Kasumi-1 (cell line): ENCODE measurements around the gene ITGB2.
A peak's percentile ranks its signal among the peaks of the same experiment; 100 is the strongest.

Experiments used
- DNase-seq, 2 experiments: peaks; one replicate each; lab custom pipeline; 2025; lab: John Stamatoyannopoulos, UW

Gene ITGB2

DNA sequence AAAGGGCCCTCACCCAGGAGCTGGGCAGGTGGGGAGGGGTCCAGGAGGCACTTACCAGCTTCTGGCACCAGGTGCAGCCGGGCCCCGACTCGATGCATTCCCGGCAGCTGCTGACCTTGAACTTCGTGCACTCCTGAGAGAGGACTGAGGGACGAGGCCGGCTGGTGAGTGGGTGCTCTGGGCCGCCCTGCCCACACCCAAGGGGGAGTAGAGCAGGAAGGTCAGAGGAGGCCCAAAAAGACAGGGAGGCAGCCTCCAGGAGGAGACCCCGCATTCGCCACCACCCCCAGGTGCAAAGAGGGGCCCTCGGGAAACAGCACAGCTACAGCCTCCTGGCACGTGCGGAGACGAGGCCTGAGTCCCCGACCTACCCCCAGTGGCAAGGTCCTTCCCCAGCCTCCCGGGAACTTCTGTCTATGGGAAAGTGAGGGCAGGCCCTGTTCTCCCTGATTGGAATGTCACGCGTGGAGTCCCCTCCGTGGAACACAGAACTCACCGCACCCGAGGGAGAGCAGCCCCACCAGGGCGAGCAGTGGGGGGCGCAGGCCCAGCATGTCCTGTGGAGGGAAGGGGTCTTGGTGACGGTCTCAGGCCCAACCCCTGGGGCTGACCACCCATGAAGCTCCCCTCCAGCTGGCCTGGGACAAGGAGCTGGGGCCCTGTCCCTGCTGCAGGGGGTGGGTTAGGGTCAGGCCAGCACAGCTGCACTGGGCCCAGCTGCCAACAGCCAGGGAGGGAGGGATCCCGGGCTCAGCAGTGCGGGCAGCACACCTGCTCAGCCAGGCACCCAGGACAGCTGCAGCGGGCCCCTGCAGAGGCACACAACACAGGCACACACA is 10.3 kb downstream of the ITGB2 start:
- DNase-seq, result no peak

DNA sequence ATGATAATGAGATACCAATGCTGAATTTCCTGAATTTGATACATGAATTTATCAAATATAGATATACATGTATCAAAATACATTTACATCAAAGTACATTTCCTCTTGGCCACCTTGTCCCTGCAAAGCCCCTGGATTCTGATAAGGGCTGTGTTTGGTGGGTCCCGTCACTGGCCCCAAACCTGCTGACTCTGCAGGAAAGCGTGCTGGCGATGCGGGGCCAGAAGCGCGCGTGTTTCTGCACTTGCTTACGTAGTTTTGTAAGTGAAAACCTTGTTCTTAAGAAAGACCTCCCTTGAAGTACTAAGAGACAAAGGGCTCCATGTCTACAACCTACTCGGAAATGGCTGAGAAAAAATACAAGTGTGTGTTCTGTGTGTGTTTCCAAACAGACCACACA is 11.0 kb downstream of the ITGB2 start:
- no peak for DNase-seq

DNA sequence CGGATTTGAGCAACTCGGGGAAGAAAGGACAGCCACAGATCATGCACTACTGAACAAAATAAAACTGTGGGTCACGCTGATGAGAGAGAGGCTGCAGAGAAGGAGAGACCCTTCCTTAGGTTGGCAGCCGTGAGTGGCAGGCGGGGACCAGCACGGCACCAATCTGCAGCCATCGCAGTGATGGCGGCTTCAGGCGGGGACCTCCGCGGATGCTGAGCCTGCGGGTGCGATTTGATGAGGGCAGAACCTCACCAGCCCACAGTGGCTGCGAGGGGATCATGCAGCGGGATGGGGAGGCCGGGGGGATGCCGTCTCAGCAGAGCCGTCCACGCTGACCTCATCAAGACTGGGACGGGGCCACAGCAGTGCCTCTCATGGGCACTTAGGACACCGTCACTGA is 11.8 kb downstream of the ITGB2 start:
- DNase-seq, result no peak

DNA sequence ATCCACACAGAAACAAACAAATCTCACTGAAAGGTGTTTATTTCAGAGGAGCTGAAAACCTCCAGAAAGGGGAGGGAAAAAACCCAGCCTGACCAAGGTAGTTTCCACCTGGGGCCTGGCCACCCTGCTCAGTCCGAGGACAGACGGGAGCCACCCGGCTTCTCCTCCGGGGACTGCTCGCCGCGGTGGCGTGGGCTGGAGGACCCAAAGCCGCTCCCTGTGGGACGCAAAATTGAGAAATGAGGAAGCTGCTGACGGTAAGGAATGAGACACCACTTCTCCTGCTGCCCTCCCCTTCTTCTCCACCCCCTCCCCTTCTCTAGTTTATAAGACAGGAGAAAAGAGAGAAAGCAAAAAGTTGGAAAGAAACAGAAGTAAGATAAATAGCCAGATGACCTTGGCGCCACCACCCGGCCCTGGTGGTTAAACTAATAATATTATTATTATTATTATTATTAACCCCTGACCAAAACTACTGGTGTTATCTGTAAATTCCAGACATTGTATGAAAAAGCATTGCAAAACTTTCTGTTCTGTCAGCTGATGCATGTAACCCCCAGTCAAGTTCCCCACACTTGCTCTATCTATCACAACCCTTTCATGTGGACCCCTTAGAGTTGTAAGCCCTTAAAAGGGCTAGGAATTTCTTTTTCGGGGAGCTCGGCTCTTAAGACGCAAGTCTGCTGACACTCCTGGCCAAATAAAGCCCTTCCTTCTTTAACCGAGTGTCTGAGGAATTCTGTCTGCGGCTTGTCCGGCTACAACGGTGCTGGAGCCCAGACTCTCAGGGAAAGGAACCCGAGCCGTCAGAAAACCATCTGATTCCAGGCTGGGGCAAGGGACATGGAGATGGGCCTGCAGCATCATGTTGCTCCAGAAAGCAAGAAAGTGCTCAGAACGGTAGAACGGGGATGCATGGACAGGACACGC is 12.5 kb downstream of the ITGB2 start:
- DNase-seq, result peak; percentile 73 to 79

DNA sequence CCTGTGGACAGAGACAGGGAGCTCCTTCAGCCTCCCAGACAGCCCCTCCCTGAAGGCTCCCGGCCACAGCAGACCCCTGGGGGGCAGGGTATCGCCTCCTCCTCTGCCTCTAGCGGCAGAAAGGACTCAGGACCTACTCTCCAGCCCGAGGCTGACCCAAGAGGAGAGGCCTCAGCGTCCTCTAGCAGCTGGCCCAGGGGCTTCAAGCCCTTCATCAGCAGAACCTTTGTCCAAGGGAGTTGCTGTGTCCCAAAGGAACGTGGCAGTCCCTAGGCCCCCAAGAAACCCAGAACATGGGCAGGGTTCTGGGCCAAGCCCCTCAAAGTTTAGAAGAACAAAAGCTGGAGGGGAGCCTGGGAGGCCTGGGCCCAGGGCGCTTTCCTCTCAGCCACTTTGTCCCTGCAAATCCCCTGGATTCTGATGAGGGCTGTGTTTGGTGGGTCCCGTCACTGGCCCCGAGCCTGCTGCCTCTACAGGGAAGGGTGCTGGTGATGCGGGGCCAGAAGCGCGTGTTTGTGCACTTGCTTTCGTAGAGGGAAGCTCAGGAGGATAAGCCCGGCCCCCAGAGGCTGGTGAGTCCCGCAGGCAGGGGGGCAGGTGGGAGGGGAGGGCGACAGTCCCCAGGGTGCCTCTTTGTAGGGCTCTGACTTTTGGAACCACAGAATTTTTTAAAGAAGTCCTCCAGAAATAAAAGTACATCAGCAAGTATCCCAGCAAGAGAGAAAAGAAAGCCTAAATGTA is 13.3 kb downstream of the ITGB2 start:
- no peak for DNase-seq

DNA sequence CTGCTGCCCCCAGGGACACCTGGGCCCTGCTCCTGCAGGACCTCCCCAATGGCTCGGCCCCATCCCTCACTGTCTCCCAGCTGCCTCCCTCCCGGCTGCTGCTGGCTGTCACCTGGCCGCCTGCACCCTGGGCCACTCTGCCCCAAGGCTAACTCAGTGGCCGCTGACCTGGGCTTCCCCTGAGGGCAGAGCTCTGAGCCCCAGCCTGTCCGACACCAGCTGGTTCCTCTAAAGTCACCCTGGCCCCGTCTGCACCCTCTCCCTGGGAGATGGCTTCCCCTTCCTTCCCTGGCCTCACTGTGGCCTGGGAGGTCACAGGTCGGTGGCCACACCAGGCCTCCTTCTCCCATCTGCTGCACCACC is 15.0 kb downstream of the ITGB2 start:
- DNase-seq, result no peak

DNA sequence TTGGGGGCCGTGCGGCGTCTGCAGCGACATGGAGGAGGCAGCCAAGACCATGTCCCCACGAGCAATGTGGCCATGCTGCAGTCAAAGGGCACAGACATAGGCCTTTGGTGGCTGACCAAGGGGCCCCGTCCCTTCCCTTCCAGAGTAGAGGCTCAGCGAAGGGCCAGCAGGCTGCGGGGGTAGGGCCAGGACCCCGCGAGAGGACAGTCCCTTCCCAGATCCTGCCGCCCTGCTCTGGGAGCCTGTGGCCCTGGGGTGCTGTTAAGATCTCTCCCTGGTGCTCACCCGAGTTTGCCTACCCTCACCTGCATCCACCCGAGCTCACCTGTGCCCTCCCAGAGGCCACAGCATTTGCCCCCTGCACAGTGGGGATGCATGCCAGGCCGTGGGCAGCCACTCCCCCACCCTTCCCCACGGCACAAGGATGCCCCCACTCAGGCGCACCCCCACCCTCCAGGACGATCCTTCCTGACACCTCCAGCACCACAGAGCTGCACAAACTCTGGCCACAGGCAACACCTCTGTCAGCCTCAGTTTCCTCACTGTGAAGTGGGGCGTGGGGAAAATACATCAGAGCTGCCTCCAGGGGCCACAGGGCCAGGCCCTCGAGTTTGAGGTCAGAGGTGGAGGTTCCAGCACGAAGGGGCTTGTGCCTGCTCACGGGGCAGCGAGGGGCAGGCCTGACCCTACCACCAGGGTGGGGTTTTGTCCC is 15.5 kb downstream of the ITGB2 start:
- DNase-seq, result no peak

DNA sequence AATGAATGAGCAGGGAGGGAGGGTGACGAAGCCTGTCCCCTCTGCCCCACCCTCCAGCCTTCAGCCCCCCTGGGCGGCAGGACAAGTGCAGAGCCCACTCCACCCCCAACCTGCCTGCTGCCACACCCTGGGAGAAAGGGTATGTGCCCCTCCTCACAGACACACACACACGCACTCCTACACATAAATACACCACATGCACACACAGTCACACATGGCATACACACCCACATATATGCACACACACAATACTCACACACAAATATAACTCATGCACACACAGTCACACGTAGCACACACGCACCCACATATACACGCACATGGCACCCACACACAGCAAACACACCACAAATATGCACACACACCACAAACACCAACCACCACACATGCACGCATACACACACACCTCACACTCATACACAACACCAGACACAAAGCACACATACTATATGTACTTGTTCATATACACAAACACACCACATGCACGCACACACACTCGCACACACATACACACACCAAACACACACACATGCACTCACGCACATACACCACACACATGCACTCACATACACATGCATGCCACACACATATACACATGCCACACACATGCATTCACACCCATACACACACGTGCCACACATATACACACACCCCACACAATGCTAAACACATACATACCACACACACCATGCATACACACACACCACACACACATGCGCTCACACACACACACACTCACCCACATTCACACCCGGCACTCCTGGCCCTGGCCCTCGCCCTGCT is 16.4 kb downstream of the ITGB2 start:
- no peak for DNase-seq

DNA sequence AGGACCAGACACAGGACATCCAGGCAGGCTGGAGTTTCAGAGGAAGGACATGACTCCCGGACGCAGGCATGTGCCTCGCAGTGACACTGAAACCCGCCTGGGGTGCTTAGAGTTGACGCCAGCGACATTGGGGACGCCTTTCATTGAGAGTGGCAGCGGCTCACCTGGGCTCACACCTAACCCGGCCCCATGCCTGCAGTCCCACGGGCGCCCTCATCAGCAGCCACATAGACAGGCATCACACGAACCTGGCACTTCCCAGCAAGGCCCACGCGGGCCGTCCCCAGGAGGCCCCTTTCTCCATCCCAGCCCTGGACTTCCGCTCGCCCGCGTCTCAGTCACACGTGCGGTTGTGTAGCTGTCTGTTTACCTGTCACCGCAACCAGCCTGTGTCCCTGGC is 17.0 kb downstream of the ITGB2 start:
- DNase-seq, result no peak

DNA sequence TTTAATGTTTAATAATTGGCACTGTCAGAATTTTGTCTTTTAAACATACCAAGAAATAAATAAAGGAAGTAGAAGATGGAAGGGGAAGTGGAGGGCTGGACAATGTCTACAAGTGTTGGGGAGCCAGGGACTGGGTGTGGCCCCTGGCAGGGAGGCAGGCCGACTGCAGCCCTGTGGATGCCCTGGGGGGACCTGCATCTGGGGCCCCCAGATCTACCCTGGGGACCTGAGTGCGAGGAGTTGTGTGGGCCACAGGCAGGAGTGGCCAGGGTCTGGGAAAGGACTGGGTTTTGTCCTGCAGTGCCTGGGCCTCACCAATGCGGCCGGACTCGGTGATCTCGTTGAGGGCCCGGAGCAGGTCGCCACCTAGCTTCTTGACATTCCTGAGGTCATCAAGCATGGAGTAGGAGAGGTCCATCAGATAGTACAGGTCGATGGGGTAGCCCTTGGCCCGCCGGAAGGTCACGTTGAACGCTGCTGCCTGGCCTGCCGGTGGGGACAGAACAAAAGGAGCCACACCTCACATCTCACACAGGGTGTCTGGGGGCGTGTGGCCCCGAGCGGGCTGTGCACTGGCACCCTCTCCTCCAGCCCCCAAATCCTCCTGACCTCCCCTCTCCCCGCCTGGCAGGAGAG is 17.5 kb downstream of the ITGB2 start:
- DNase-seq, result no peak

DNA sequence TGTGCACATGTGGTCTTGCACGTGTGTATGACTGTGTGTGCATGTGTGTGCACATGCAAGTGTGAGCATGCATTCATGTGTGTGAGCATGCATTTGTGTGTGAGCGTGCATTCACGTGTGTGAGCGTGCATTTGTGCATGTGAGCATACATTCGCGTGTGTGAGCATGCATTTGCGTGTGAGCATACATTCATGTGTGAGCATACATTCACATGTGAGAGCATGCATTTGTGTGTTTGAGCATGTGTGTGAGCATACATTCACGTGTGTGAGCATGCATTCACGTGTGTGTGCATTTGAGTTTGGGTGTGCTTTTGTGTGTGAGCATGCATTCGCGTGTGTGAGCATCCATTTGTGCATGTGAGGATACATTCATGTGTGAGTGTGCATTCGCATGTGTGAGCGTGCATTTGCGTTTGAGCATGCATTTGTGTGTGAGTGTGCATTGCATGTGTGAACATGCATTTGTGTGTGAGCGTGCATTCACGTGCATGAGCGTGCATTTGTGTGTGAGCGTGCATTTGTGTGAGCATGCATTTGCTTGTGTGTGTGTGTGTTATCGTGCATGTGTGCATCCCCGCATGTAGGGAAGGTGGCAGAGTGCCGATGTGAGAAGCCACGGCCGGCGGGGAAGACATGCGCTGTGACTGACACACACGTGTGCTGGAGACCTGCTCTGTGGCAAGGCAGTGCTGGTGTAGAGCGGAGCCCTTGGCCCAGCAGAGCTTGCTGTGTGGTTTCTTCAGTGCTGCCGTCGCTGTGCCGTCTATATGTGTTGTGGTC is 18.2 kb downstream of the ITGB2 start:
- no peak for DNase-seq

DNA sequence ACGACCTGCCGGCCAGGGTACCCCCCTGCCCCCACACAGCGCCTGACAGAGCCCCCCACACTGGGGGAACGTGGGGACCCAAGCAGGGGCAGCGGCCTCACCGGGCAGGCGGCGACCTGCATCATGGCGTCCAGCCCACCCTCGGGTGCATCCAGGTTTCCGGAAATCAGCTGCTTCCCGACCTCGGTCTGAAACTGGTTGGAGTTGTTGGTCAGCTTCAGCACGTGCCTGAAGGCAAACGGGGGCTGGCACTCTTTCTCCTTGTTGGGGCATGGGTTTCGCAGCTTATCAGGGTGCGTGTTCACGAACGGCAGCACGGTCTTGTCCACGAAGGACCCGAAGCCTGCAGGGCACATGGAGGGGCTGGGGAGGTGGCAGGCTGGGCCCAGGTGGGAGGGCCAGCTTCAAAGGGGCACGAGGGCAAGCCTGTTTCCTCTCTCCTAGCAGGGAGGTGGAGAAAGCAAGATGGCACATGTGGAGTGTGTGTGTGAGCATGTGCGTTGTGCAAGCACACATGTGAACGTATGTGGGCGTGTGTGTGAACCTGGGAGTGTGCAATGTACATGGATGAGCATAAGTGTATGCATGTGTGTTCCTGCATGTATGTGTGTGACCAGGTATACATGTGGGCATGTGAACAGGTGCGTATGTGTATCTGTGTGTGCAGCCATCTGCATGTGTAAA is 19.2 kb downstream of the ITGB2 start:
- no peak for DNase-seq

DNA sequence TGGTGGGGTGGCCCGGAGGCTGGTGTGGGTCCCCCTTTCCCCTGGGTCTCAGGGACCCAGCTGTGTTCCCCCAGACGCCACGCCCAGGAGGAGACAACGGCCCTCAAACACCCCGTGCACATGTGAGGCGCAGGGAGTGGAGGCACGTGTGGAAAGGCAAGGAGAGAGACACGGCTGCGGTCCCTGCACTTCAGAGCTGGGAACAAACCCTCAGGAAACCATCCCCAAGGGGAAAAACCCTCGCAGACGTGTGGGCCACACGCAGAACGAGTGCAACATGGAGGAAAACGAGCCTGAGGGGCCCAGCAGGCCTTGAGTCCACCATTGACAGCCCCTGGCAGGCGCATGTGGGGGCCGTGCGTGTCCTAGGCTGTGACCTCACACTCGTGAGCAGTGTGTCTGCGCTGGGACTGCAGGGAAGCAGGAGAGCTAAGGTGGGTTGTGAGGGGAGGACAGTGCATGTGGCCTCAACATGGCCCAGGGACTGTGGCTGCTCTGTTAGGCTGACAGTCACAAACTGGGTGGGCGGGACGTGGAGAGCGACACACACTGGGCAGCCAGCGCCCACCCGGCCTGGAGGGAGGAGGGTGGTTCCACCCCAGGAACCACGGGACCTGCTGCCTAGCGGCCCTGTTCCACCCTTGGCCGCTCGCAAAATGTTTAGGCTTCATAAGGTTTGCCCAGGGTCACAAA is 20.0 kb downstream of the ITGB2 start:
- DNase-seq, result no peak

DNA sequence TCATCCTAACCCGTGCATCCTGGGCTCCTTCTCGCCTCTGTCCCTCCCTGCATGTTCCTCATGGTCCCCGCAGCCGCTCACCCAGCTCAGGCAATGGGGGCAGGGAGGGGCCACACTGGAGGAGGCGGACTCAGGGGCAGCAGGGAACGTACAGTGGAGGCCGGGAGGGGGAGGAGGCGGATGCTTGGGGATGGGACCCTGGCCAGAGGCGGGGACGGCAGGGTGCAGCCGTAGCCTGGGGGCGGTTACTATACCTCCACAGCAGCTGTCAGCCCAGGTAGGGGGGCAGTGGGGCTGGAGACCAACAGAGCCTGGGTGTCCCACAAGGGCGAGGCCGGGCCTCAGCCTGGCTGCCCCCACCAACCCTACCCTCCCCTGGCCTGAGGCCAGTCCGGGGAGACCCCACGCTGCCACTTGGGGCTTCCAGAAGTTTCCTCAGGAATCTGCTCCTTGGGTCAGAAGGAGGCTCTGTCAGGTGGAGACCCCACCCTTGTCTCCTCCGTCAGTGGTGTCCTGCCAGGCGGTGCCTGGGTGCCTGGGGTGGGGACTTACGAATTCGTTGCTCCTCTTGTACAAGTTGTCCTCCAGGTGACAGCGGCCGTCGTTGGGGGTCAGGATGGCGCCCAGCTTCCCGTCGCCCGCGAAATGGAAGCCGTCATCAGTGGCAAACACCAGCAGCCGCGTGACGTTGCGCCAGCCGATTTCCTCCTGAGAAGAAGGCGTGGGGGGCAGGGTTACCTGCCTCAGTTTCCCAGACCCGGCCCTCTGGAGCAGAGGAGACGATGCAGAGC is 20.7 kb downstream of the ITGB2 start:
- DNase-seq, result no peak

DNA sequence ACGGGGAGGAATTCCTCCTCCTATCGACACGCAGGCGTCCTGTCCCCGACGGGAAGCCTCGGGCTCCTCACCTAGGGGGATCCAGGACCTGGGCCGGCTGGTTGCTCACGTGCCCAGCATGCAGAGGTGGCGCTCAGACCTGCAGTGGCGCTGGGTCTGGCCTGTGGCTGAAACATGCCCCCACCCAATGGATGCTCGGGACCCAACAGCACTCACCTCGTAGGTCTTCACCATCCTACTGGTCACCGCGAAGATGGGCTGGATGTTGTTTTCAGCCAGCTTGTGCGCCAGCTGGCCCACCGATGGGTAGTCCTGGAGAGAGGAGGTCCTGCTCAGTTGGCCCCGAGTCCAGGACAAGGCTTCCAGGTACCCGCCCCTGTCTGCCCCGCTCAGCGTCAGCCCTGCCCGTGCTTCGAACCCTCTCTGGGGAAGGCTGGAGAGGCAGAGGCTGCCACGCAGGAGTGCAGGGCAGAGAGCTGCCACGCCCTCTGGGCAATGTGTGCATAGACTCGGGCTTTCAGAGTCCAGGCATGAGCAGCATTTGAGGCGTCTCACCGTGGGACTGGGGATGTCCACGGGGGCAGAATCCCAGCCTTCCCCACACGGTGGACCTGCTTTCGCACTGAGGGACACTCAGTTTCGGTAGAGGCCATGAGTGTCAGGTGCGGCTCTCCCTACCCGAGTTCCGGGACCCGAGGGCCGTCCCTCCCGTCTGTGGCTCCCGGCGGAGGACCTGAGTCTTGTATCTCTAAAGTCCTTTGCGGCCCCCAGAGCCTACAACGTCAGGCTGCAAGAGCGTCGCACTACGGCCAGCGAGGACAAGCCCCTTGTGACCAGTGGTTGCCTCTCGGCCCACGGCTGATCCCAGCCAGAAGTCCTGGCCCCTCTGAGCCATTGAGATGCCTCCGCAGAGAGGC is 21.6 kb downstream of the ITGB2 start:
- no peak for DNase-seq

DNA sequence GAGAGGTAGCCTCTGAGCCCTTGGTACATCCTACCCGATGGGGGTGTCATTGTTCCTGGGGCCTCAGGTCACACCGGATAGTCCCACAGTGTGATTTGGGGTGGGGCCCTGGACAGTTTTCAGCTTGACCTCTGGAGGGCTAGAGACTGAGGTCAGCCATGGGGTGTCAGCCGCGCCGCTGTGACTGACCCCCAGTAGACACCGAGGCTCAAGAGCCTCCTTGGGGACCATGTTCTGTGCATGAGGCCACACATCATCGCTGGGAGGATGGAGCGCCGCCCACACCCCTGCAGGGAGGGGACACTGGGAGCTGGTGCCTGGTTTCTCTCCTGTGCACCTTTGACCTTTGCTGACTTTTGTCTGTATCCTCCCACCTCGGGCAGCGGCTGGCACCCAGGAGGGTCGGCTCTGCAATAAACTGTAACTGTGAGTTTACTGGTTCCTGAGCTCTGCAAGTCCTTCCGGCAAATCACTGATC is 22.6 kb downstream of the ITGB2 start:
- no peak for DNase-seq
